Stimulated activated CD8-positive, alpha-beta memory T cell treated with anti-CD3 and anti-CD28 coated beads, Interleukin-2, amount 100 ng/mL, for 48 hours (primary cell): ENCODE measurements around the gene NETO1.

Experiments
- DNase-seq, 2 donors: peaks; one replicate each; pipeline ENCODE4 v3.0.0-alpha.2; 2020; ENCODE audit warnings: low read depth in 2 of 2

The NETO1 gene

DNA sequence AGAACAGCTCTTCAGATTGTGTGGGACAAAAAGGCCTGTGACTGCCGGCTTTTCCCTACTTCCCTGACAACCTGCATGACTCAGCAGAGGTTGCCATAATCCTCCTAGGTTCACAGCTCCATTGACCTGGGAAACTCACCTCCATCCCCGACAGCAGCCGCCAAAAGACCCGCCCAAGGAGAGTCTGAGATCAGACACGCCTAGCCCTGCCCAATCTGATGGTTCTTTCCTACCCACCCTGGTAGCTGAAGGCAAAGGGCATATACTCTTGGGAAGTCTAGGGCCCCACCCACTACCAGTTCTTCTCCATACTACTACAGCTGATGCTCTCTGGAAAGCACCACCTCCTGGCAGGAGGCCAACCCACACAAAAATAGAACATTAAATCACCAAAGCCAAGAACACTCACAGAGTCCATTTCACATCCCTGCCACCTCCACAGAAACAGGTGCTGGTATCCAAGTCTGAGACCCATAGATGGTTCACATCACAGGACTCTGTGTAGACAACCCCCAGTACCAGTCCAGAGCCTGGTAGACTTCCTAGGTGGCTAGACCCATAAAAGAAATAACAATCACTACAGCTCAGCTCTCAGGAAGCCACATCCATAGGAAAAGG lies 140.6 kb downstream of the NETO1 start:
- DNase-seq = no peak

DNA sequence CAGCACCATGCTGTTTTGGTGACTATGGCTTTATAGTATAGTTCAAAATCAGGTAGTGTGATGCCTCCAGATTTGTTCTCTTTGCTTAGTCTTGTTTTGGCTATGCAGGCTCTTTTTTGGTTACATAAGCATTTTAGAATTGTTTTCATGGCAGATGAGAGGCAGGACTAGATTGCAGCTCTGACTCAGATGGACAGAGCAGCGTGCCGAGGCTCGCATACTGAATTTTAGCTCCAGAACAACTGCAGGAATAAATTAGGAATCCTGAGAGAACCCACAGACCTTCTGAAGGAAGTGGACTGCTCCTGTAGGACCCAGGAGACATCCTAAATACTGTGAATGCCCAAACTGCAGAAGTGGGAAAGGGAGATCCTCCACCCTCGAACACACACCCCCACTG lies 141.6 kb downstream of the NETO1 start:
- DNase-seq = no peak

DNA sequence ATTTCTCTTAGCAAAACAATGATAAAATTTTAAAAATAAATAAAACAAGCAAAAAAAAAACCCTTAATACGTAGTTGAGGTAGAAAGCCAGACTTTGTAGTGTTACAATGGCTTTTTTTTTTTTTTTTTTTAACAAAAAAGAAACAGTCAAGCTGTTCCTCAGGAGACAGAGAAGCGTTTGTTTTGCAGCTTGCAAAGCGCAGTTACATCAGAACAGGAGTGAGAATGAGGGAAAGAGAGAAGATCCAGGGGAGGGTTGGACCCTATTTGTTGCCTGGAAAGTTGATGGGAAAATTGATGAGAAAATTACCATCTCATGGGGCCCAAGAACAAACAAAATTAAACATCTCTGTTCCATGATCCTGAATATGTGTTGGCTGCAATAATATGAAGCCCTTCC lies 146.5 kb downstream of the NETO1 start:
- DNase-seq = no peak

DNA sequence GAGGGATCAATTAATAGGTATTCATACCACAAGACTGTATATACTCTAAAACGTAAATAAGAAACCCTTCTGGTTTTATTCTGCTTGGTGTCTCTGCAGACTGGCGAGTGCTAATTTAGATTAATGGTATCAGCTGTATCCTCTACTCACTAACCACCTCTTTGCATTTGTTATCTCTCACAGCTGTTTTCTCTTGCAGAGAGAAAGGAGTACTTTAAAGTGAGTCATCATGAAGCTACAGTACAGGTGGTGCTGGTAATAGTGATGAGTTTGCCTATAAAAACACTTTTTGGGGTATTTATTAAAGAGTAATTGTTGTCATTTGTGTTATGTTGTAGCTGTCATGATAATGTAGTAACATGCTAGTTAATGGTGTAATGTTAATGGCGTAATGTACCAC lies 147.7 kb downstream of the NETO1 start:
- DNase-seq = no peak

DNA sequence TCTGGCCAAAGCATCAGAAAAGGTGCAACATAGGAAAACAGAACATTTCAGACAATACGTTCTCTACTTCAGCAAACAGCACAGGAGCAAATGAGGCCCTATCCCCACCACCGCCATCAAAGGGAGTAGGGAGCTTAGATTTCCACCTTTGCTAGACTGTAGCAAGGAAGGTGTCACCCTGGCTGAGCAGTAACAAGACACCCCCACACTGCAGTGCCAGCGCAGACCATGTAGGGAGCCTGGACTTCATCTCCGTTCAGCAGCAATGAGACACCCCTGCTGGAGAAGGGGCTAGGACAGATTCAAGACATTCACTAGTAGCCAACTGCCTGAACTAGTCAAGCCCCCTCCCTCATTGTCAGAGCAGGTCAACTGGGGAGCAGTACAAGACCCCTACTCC lies 163.6 kb downstream of the NETO1 start:
- DNase-seq = no peak

DNA sequence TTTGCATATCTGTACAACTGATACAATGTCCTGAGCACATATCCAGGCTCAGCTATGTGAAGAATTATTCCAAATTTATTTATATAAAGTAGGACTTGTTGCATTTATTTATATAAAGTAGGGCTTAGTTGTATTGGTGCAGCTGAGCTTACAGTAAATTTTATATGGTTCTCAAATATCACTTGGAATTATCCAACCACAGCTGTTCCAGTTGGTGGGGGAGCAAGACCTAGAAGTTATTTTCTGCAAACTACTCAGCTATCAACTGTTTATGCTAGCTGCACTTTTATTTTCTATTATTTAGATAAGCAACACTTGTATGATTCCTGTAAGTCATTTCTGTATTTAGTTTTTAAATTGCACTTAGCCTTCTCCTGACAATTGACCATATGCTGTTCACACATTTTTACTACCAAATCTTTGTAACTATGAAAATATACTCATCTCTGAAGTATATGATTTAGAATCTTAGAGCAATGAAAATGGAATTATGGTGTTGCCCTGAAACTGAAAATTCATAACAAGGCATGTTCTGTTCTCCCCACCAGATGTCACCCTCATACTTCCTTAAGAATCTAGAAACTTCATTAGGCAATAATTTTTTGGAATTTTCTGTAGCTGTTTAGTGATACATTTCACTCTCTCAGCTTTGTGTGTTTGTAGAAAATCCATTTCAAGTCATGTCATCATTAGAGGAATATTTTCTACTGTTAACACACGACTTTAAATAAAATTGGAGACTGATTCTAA lies 166.7 kb downstream of the NETO1 start:
- no peak for DNase-seq

DNA sequence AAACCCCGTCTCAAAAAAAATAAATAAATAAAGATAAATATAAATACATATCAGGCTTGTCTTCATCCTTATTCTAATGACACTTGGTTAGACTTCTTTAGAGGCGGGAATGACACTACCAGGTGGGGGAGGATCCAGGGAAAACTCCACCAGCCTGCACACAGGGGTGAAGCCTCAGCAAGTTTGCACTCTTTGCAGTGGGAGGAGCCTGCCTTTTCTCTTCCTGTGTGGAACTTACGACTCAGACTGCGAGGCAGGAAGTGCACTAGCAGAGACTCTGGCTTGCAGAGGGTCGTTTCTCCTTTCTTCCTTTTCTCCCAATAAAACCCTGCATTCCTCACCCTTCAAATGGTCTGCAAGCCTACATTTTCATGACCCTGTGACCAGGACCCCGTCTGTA lies 170.1 kb downstream of the NETO1 start:
- DNase-seq = no peak

DNA sequence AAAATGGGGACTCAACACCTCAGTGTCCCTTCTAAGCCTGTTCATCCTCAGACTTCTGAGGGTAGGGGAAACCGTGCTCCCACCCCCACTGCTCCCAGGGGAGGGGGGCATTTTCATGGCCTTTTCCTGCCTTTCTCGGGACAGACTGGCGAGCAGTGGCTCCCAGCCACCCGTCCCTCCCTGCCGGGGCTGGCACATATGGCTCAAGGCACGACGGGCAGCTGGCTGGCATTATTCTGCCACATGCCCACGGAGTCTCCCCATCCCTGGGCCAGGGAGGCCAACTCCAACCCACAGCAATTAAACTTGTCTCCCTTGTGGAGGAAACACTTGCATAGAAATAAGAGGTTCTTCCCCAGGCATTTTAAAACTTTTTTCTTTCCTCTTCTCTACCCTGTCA lies 175.2 kb downstream of the NETO1 start:
- no peak for DNase-seq
